Left ventricle myocardium inferior (tissue), 1 donor: Measurements from ENCODE around the gene CIDEA. TPM values are rescaled to one million over a fixed set of nuclear protein-coding genes. Genes with fewer than 3 reads are reported as not detected.
"Not testable (repeated sequence)": the region's sequence is repeated elsewhere in the genome, so short reads cannot be mapped to it uniquely, and the experiment has no call there.

Experiments used
- DNase-seq: peaks from one replicate; pipeline ENCODE4 v3.0.0-alpha.2; 2020
- H3K27ac ChIP-seq: fragments of 200-600 bp; replicated peaks from 2 replicates; pipeline ENCODE4 v1.8.0; 2021
- H3K27me3 ChIP-seq: fragments of 200-600 bp; 2 replicates; pipeline ENCODE4 v1.8.0; 2021; ENCODE audit warnings: low read depth
- H3K36me3 ChIP-seq: fragments of 200-600 bp; 2 replicates; pipeline ENCODE4 v1.8.0; 2021
- H3K4me1 ChIP-seq: fragments of 200-600 bp; 2 replicates; pipeline ENCODE4 v1.8.0; 2021
- H3K4me3 ChIP-seq: fragments of 200-600 bp; 2 replicates; pipeline ENCODE4 v1.8.0; 2021; ENCODE audit warnings: mild to moderate bottlenecking, moderate library complexity
- H3K9me3 ChIP-seq: fragments of 200-600 bp; replicated peaks from 2 replicates; pipeline ENCODE4 v1.8.0; 2021
- CTCF ChIP-seq: fragments of 200-600 bp; IDR thresholded peaks from 2 replicates; pipeline ENCODE4 v1.8.0; 2021; ENCODE audit warnings: antibody characterized with exemption, mild to moderate bottlenecking, borderline replicate concordance
- intact Hi-C: fragments of 100-400 bp; cut with micrococcal nuclease; formaldehyde crosslinking; loops from one replicate; pipeline ENCODE4 v1.11.0; 2022
- long read RNA-seq: library from polyadenylated mRNA; unstranded; transcript quantifications from one replicate; pipeline ENCODE4 v2.0.0, GENCODE V29; 2021
- total RNA-seq: library from RNA; stranded (reverse); fragmentation: NEBNext Ultra II Directional; extraction: Animal tissue kit (Norgen Biotek cat#: 25700); gene quantifications from one replicate; pipeline ENCODE4 v1.2.1, GENCODE V29; 2021
- donor health status: DM: no; HTN: yes; CAD: no; lungs with severe emphysema.

Gene CIDEA
- 0.33 TPM for total RNA-seq
- long read RNA-seq: 0 reads

- DNase-seq: no peak
- Histone ChIP-seq H3K27me3 (peaks cover 43% of the 10 kb centered on the region), H3K9me3 (no peaks in the 10 kb centered on the region), H3K4me3 (peak within 1 kb of the TSS; percentile 63), H3K36me3 (no peaks in the 10 kb centered on the region), H3K27ac (peak within 1 kb of the TSS; percentile 6), H3K4me1 (peaks cover 37% of the 10 kb centered on the region)
- intact Hi-C loops: no loop called here
- no peak for TF ChIP-seq CTCF
These were observed at the start of gene CIDEA for GRCh38 chr18:12254136-12254819. TSS of gene CIDEA (plus strand) at chr18:12254361. CDS start at chr18:12254384, 23 bp downstream.

- H3K27me3 ChIP-seq, DNase-seq, H3K36me3 ChIP-seq, H3K27ac ChIP-seq, intact Hi-C loops, H3K4me1 ChIP-seq, H3K4me3 ChIP-seq, H3K9me3 ChIP-seq: not testable (repeated sequence)
These were observed 45.6 kb upstream of the CIDEA start for GRCh38 chr18:12208296-12209153.

GRCh38 chr18:12212308-12212707 is 41.9 kb upstream of the CIDEA start:
- H3K27me3 ChIP-seq, H3K36me3 ChIP-seq, DNase-seq, intact Hi-C loops, H3K9me3 ChIP-seq, H3K27ac ChIP-seq, H3K4me1 ChIP-seq, H3K4me3 ChIP-seq: not testable (repeated sequence)

- intact Hi-C loops, H3K27me3 ChIP-seq, H3K4me3 ChIP-seq, H3K4me1 ChIP-seq, H3K9me3 ChIP-seq, DNase-seq, H3K36me3 ChIP-seq, H3K27ac ChIP-seq: not testable (repeated sequence)
These were observed 39.7 kb upstream of the CIDEA start for GRCh38 chr18:12214296-12215005.

- H3K9me3 ChIP-seq, intact Hi-C loops, H3K36me3 ChIP-seq, H3K27me3 ChIP-seq, H3K4me3 ChIP-seq, H3K4me1 ChIP-seq, H3K27ac ChIP-seq, DNase-seq: not testable (repeated sequence)
These were observed 37.7 kb upstream of the CIDEA start for GRCh38 chr18:12216471-12216870.

- DNase-seq, H3K27ac ChIP-seq, H3K36me3 ChIP-seq, H3K9me3 ChIP-seq, H3K4me1 ChIP-seq, H3K27me3 ChIP-seq, intact Hi-C loops, H3K4me3 ChIP-seq: not testable (repeated sequence)
These were observed 35.6 kb upstream of the CIDEA start for GRCh38 chr18:12218603-12219002.

- DNase-seq, H3K27me3 ChIP-seq, H3K4me1 ChIP-seq, H3K9me3 ChIP-seq, H3K27ac ChIP-seq, H3K36me3 ChIP-seq, intact Hi-C loops, H3K4me3 ChIP-seq: not testable (repeated sequence)
These were observed 32.1 kb upstream of the CIDEA start for GRCh38 chr18:12222041-12222440.

GRCh38 chr18:12223326-12223725 is 30.8 kb upstream of the CIDEA start:
- H3K27me3 ChIP-seq, H3K27ac ChIP-seq, H3K36me3 ChIP-seq, intact Hi-C loops, H3K4me1 ChIP-seq, DNase-seq, H3K9me3 ChIP-seq, H3K4me3 ChIP-seq: not testable (repeated sequence)

- H3K4me3 ChIP-seq, H3K4me1 ChIP-seq, DNase-seq, intact Hi-C loops, H3K27ac ChIP-seq, H3K27me3 ChIP-seq, H3K9me3 ChIP-seq, H3K36me3 ChIP-seq: not testable (repeated sequence)
These were observed 27.4 kb upstream of the CIDEA start for GRCh38 chr18:12226807-12227206.

- H3K27me3 ChIP-seq, H3K4me1 ChIP-seq, DNase-seq, H3K9me3 ChIP-seq, H3K36me3 ChIP-seq, H3K27ac ChIP-seq, H3K4me3 ChIP-seq, intact Hi-C loops: not testable (repeated sequence)
These were observed 26.6 kb upstream of the CIDEA start for GRCh38 chr18:12227399-12228186.

- H3K36me3 ChIP-seq, H3K4me3 ChIP-seq, H3K4me1 ChIP-seq, H3K27me3 ChIP-seq, H3K27ac ChIP-seq, DNase-seq, intact Hi-C loops, H3K9me3 ChIP-seq: not testable (repeated sequence)
These were observed 25.9 kb upstream of the CIDEA start for GRCh38 chr18:12228308-12228707.

- H3K4me3 ChIP-seq, H3K4me1 ChIP-seq, H3K36me3 ChIP-seq, H3K9me3 ChIP-seq, intact Hi-C loops, H3K27ac ChIP-seq, DNase-seq, H3K27me3 ChIP-seq: not testable (repeated sequence)
These were observed 23.6 kb upstream of the CIDEA start for GRCh38 chr18:12230561-12230960.
